NCI-H526 treated with DMSO at 0.1 percent for 48 hours (cell line): ENCODE results near the gene DUSP16.

Experiments used
- DNase-seq: peaks from one replicate; lab custom pipeline; 2025; lab: John Stamatoyannopoulos, UW

The DUSP16 gene

GRCh38 chr12:12468575-12468974 lies 94.1 kb downstream of the DUSP16 start:
- DNase-seq, result peak; percentile 36

DNA sequence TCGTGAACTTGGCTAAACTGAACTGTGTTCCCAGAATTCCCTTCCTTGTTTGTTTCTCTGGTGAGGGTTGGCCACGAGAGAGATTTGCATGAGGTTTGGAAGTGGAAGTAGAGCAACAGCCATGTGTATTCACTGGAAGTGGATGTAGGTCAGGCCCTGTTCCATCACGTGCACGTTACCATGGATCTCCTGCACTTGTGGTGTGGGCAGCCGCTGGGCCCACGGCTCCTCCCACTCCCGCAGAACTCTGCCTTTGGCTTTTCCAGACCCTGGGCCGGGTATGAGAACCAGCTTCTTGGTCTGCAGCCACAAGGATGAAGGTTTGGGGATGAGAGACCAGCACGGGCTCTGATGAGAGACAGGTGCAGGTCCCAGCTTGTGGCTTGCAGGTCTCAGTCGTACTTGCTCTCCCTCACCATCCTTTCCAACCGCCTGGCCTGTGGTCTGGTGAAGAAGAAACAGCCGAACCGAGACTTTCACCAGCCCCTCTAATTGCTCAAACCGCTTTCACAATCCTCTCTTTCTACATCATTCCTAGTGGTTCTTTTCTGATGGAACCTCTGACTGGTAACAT lies 94.9 kb downstream of the DUSP16 start:
- DNase-seq, result peak; percentile 89

DNA sequence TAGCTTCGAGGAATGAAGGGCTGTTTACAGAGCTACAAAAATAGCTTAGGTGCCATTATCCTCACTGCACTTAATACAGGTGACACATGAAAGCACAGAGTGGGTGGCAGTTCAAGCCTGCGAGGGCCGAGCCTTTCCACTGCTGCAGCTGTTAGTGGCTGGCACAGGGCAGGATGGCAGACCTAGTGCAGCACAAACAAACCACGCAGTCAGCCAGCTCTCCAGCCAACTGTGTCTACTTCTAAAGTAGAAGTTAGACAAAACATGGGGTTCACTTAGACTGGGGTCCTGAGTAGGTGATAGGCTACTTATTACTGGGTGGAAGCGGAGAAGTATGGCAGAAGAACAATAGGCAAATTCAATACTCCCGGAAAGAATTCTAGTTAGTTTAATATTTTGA lies 95.4 kb downstream of the DUSP16 start:
- DNase-seq, result no peak

DNA sequence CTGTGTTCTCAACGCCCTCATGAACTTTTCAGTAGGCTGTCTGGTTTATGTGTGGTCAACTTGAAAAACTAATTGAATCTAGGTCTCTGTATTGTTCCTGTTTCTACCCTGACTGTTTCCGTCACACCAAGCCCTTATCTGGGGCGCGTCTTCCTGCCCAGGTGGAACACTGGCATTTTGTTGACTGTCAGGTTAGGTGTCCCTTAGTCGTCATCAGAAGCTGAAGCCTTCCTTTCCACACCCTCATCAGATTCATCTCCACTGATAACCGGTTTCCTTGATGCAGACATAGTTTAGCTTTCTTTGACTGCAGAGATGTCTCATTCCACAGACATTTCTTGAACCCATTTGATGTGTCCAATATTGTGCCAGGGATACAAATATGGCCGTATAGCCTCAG lies 96.5 kb downstream of the DUSP16 start:
- DNase-seq, result no peak

GRCh38 chr12:12465522-12465921 lies 97.1 kb downstream of the DUSP16 start:
- DNase-seq, result no peak

DNA sequence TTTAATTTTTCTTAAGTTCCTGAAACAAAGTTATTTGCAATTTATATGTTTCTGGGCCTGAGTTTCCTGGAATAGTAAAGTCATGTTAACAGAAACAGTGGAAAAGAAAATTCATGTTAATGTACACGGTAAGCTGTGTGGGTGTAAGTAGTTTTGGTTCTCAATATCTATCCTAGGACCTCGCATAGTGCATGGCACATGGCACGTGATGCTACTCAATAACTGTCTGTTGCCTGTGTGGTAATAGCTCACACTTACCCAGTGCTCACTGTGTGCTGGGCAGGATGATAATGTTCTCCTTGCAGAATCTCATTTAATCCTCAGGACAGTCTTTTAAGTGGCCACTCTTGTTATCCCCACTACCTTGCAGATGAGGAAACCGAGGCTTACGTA lies 100.7 kb downstream of the DUSP16 start:
- DNase-seq, result no peak

- no peak for DNase-seq
Observed at GRCh38 chr12:12460935-12461922, 101.4 kb downstream of the DUSP16 start.

DNA sequence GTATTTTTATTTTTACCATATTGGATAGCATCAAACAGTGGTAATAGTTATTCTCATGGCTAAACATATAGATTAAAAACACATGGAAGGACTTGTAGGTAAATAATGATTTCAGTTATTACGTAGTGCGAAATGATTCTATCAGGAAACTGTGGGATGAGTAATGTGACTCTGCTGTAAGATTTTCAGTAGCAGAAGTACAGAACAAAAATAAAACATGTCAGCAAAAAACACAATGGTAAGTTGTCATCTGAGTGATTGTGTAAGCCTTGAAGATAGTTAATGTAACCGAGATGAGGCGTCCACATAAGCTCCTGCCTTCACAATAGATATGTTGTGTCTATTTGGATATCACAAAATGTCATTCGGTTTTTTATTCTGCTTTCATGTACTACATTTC lies 106.0 kb downstream of the DUSP16 start:
- DNase-seq, result no peak

DNA sequence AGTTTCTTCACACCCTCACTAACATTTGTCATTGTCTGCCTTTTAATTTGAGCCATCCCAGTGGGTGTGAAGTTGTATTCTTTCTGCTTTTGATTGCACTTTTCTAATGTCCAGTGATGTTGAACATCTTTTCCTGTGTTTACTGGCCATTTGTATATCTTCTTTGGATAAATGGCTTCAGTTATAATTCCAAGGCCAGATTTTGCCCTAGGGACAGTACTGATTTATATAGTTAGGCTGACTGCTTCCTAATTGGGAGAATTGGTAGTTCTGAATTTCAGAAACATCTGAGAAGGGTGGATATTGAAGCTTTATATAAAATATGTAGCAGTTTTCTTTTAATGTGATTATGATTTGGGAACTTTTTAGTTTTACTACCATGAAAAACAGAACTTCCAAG lies 108.3 kb downstream of the DUSP16 start:
- DNase-seq, result no peak

DNA sequence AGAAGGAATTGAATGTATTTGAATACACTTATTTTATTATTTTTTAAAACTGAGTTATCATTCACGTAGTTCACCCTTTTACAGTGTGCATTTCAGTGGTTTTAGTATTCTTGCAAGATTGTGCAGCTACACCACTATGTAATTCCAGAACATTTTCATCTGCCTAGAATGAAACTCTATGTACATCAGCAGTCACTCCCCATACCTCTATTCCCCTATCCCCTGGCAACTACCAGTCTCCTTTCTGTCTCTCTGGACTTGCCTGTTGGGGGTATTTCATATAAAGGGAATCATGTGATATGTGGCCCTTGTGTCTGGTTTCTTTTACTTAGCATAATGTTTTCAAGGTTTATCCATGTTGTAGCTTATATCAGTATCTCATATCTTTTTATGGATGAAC lies 109.0 kb downstream of the DUSP16 start:
- no peak for DNase-seq

- DNase-seq, result no peak
Observed at GRCh38 chr12:12452326-12452902, 110.2 kb downstream of the DUSP16 start.

- no peak for DNase-seq
Observed at GRCh38 chr12:12451098-12451497, 111.6 kb downstream of the DUSP16 start.

- no peak for DNase-seq
Observed at GRCh38 chr12:12450043-12450471, 112.6 kb downstream of the DUSP16 start.

- DNase-seq, result no peak
Observed at GRCh38 chr12:12449533-12450025, 113.1 kb downstream of the DUSP16 start.

GRCh38 chr12:12447837-12448236 lies 114.8 kb downstream of the DUSP16 start:
- DNase-seq, result peak; percentile 28

GRCh38 chr12:12447236-12447635 lies 115.4 kb downstream of the DUSP16 start:
- no peak for DNase-seq

GRCh38 chr12:12446786-12447185 lies 115.9 kb downstream of the DUSP16 start:
- DNase-seq, result no peak

DNA sequence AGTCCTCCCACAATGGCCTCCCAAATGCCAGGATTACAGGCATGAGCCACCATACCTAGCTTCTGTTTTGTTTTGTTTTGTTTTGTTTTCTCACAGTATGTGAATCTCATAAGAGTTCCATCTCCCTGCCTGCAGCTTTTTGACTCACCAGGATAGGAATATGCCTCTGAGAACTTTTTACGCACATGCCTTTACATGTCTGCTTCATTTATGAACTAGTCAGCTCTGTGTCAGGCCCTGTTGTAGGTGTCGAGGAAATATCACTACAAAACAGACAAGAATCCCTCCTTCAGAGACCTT lies 116.8 kb downstream of the DUSP16 start:
- no peak for DNase-seq

GRCh38 chr12:12445165-12445881 lies 117.3 kb downstream of the DUSP16 start:
- no peak for DNase-seq

GRCh38 chr12:12443431-12443878 lies 119.2 kb downstream of the DUSP16 start:
- no peak for DNase-seq

- DNase-seq, result no peak
Observed at GRCh38 chr12:12442548-12443071, 120.1 kb downstream of the DUSP16 start.

- DNase-seq, result no peak
Observed at GRCh38 chr12:12441843-12442461, 120.7 kb downstream of the DUSP16 start.
